SU-DHL-6 (cell line): ENCODE measurements around the gene C19orf38.

Experiments used
- H2AFZ ChIP-seq: fragments of 200-600 bp; sonication (generic); 2 replicates; pipeline ENCODE4 v1.6.1; 2014; ENCODE audit warnings: low read depth, mild to moderate bottlenecking, moderate library complexity, mixed read lengths, antibody characterized with exemption, low read length; ENCODE audit not compliant: severe bottlenecking
- H3F3A ChIP-seq: fragments of 200-600 bp; shearing (Covaris generic); 2 replicates; pipeline ENCODE4 v1.6.0; 2016; ENCODE audit warnings: antibody characterized with exemption, mild to moderate bottlenecking; ENCODE audit not compliant: insufficient read depth
- H3K27ac ChIP-seq: fragments of 200-600 bp; sonication (generic); 2 replicates; pipeline ENCODE4 v1.5.1; 2016; ENCODE audit warnings: low read depth, mild to moderate bottlenecking, low read length, moderate library complexity, mixed read lengths
- H3K27me3 ChIP-seq: fragments of 200-600 bp; sonication (generic), shearing (Covaris generic); 2 replicates; pipeline ENCODE4 v1.6.0; 2014; ENCODE audit warnings: mild to moderate bottlenecking, low read length
- H3K36me3 ChIP-seq: fragments of 200-600 bp; sonication (generic); 2 replicates; pipeline ENCODE4 v1.6.1; 2014; ENCODE audit warnings: mild to moderate bottlenecking, low read length, mixed read lengths
- H3K4me2 ChIP-seq: fragments of 300-600, 200-600 bp; shearing (Covaris generic), sonication (generic); 2 replicates; pipeline ENCODE4 v1.6.0; 2014; ENCODE audit warnings: low read length, low read depth, mild to moderate bottlenecking; ENCODE audit not compliant: poor library complexity, severe bottlenecking
- H3K4me3 ChIP-seq: fragments of 200-600 bp; sonication (generic); 2 replicates; pipeline ENCODE4 v1.5.1; 2014; ENCODE audit warnings: antibody characterized with exemption, low read length, mild to moderate bottlenecking, mixed read lengths; ENCODE audit not compliant: insufficient read depth, poor library complexity, severe bottlenecking
- H3K79me2 ChIP-seq: fragments of 200-600 bp; sonication (generic); 2 replicates; pipeline ENCODE4 v1.6.1; 2014; ENCODE audit warnings: mild to moderate bottlenecking, low read length, moderate library complexity; ENCODE audit not compliant: insufficient read depth
- H3K9ac ChIP-seq: fragments of 200-600 bp; sonication (generic); 2 replicates; pipeline ENCODE4 v1.7.0; 2014; ENCODE audit warnings: mild to moderate bottlenecking, low read length
- H3K9me2 ChIP-seq: fragments of 200-600 bp; sonication (generic); replicated peaks from 2 replicates; pipeline ENCODE4 v1.6.1; 2014; ENCODE audit warnings: low read length; ENCODE audit not compliant: insufficient read depth
- H3K9me3 ChIP-seq: fragments of 200-600 bp; sonication (generic); 2 replicates; pipeline ENCODE4 v1.6.1; 2014; ENCODE audit warnings: low read length, mixed read lengths; ENCODE audit not compliant: insufficient read depth
- H4K20me1 ChIP-seq: fragments of 200-600 bp; sonication (generic); 2 replicates; pipeline ENCODE4 v1.6.1; 2014; ENCODE audit warnings: low read depth, mild to moderate bottlenecking, antibody characterized with exemption, low read length, moderate library complexity, mixed read lengths
- EZH2phosphoT487 ChIP-seq: fragments of 200-600 bp; sonication (generic), shearing (Covaris generic); conservative IDR thresholded peaks from 2 replicates; pipeline ENCODE4 v1.6.1; 2018; ENCODE audit warnings: mild to moderate bottlenecking, antibody characterized with exemption, low read length, moderate library complexity, mixed read lengths
- TF ChIP-seq, protein P1 (sequence below): fragments of 200-600 bp; sonication (generic); IDR thresholded peaks from one replicate; pipeline ENCODE4 v1.5.1; 2017; ENCODE audit warnings: antibody characterized with exemption, mild to moderate bottlenecking, low read length, moderate library complexity; ENCODE audit not compliant: insufficient read depth, poor library complexity, severe bottlenecking

Gene C19orf38, protein sequence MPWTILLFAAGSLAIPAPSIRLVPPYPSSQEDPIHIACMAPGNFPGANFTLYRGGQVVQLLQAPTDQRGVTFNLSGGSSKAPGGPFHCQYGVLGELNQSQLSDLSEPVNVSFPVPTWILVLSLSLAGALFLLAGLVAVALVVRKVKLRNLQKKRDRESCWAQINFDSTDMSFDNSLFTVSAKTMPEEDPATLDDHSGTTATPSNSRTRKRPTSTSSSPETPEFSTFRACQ

DNA sequence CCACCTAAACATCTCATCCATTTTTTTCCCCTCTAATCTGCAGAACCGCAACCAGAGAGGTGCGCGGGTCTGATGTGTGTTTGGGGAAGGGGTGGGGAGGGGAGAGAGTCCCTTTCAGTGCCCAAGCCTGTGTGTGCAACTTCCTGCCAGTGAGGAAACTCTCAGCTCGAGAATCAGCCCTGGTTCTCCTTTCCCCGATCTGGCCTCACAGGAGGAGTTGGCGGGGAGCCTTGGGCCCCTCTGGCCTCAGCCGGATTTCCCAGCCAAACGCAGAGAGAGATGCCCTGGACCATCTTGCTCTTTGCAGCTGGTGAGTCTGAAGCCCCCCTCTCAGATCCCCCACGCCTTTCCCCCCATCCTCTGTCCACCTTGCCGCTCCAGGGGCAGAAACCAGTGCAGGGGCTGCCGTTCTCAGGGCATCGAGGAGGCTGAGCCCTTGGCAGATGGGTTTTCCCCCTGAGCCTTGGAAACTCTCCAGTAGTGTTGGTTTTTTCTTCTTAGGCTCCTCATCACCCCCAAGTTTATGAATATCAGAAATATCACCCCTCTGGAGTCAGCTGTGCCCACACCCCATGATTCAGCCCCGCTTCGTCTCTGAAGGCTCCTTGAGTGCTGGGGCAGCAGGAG lies at the start of gene C19orf38:
TSS of gene C19orf38 (plus strand) at position 186 of the 627 bp plus-strand sequence. CDS start at position 280, 94 bp downstream.
- no peak within 1 kb of the TSS for H3K27ac ChIP-seq
- peaks cover 7% of the 10 kb centered on the region; the same call in 1 of the 2 replicates for H3K9me3 ChIP-seq
- no peaks in the 10 kb centered on the region for H4K20me1 ChIP-seq
- H3K9me2 ChIP-seq = no peaks in the 10 kb centered on the region
- H3K36me3 ChIP-seq = no peaks in the 10 kb centered on the region
- H3K79me2 ChIP-seq = no peaks in the 10 kb centered on the region
- no peak within 1 kb of the TSS for H3K4me2 ChIP-seq
- H3F3A ChIP-seq = no peaks in the 10 kb centered on the region
- TF ChIP-seq, protein P1, sequence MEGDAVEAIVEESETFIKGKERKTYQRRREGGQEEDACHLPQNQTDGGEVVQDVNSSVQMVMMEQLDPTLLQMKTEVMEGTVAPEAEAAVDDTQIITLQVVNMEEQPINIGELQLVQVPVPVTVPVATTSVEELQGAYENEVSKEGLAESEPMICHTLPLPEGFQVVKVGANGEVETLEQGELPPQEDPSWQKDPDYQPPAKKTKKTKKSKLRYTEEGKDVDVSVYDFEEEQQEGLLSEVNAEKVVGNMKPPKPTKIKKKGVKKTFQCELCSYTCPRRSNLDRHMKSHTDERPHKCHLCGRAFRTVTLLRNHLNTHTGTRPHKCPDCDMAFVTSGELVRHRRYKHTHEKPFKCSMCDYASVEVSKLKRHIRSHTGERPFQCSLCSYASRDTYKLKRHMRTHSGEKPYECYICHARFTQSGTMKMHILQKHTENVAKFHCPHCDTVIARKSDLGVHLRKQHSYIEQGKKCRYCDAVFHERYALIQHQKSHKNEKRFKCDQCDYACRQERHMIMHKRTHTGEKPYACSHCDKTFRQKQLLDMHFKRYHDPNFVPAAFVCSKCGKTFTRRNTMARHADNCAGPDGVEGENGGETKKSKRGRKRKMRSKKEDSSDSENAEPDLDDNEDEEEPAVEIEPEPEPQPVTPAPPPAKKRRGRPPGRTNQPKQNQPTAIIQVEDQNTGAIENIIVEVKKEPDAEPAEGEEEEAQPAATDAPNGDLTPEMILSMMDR = no peak
- TF ChIP-seq EZH2phosphoT487 = no peak
- no peak within 1 kb of the TSS for H3K9ac ChIP-seq
- no peaks in the 10 kb centered on the region for H3K27me3 ChIP-seq
- no peak within 1 kb of the TSS for H2AFZ ChIP-seq
- no peak within 1 kb of the TSS for H3K4me3 ChIP-seq

DNA sequence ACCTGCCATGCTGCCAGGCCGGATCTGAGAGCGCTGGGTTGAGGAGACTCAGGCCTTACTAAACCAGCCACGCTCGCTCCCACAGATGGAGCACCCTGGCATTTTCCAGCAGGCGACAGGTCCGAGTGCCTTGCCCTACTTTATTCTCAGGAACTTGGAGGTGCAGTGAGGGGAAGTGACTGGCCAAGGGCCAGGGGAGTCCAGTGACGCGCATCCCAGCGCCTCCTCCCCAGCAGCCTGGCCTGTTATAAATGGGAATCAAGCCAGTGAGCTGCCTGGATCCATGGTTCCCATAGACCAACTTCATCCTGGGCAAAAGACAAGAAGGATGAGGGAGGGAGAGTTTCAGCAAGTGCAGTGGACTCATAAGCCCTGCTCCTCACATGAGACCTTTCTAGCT lies 47.7 kb upstream of the C19orf38 start:
- Histone ChIP-seq H3K4me2 (no peak overlapping the region), H3K36me3 (no peaks in the 10 kb centered on the region), H3K27me3 (no peaks in the 10 kb centered on the region), H3K9me2 (no peaks in the 10 kb centered on the region), H4K20me1 (no peaks in the 10 kb centered on the region), H3F3A (no peaks in the 10 kb centered on the region), H3K9ac (no peak overlapping the region), H3K27ac (no peak overlapping the region), H3K4me3 (no peak overlapping the region), H3K79me2 (no peaks in the 10 kb centered on the region), H3K9me3 (no peaks in the 10 kb centered on the region), H2AFZ (no peak overlapping the region)
- TF ChIP-seq, protein P1 = no peak
- no peak for TF ChIP-seq EZH2phosphoT487

DNA sequence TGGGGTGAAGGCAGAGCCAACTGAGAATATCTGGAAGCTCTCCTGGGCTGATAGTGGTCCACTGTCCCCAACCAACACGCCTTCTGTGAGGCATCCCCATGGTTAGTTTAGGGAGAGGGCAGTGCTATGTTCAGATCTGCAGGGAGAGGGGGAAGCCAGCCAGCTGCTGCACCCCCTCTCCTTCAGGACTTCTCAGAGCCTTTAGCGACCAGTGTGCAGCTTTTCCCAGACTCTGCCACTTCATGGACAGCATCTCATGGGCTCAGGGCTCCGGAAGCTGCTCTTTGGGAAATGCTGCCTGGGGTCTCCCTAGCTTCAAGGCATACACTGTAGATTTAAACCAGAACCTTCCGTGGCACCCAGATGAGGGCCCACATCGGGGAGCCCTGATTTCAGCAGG lies 45.7 kb upstream of the C19orf38 start:
- Histone ChIP-seq H3K79me2 (no peaks in the 10 kb centered on the region), H4K20me1 (no peaks in the 10 kb centered on the region), H3K9me2 (no peaks in the 10 kb centered on the region), H3K36me3 (no peaks in the 10 kb centered on the region), H3K27me3 (no peaks in the 10 kb centered on the region), H3K4me3 (no peak overlapping the region), H3K9me3 (no peaks in the 10 kb centered on the region), H3K9ac (no peak overlapping the region), H2AFZ (no peak overlapping the region), H3K4me2 (no peak overlapping the region), H3K27ac (no peak overlapping the region), H3F3A (no peaks in the 10 kb centered on the region)
- TF ChIP-seq EZH2phosphoT487 = no peak
- TF ChIP-seq, protein P1 = no peak
